ENCODE measurements around the gene EYS.

EYS gene

GRCh38 chr6:65707126-65707826 lies at the start of gene EYS:
EYS (minus strand) TSS chr6:65707226; CDS start chr6:65495410, 211,816 bp downstream.
- DNase-seq (ENCODE audit: low read depth) = no peak

GRCh38 chr6:65746302-65746701 lies 39.3 kb upstream of the EYS start:
- DNase-seq (ENCODE audit: low read depth) = no peak

- DNase-seq (ENCODE audit: low read depth) = no peak
Observed at GRCh38 chr6:65745614-65746013, 38.6 kb upstream of the EYS start.

- no peak for DNase-seq (ENCODE audit: low read depth)
Observed at GRCh38 chr6:65728879-65729479, 22.0 kb upstream of the EYS start.

- DNase-seq (ENCODE audit: low read depth) = no peak
Observed at GRCh38 chr6:65719101-65719500, 12.1 kb upstream of the EYS start.

- no peak for DNase-seq (ENCODE audit: low read depth)
Observed at GRCh38 chr6:65711531-65711930, 4.5 kb upstream of the EYS start.

- DNase-seq (ENCODE audit: low read depth) = no peak
Observed at GRCh38 chr6:65709099-65709830, 2.2 kb upstream of the EYS start.

GRCh38 chr6:65708162-65708561 lies 1.1 kb upstream of the EYS start:
- DNase-seq (ENCODE audit: low read depth) = no peak

- no peak for DNase-seq (ENCODE audit: low read depth)
Observed at GRCh38 chr6:65706436-65706835, 590 bp downstream of the EYS start.

- DNase-seq (ENCODE audit: low read depth) = no peak
Observed at GRCh38 chr6:65701325-65701724, 5.7 kb downstream of the EYS start.

- no peak for DNase-seq (ENCODE audit: low read depth)
Observed at GRCh38 chr6:65700561-65700960, 6.5 kb downstream of the EYS start.

GRCh38 chr6:65692109-65692508 lies 14.9 kb downstream of the EYS start:
- no peak for DNase-seq (ENCODE audit: low read depth)

GRCh38 chr6:65680232-65680631 lies 26.8 kb downstream of the EYS start:
- DNase-seq (ENCODE audit: low read depth) = no peak

- DNase-seq (ENCODE audit: low read depth) = no peak
Observed at GRCh38 chr6:65671922-65672321, 35.1 kb downstream of the EYS start.

- DNase-seq (ENCODE audit: low read depth) = no peak
Observed at GRCh38 chr6:65667916-65668656, 38.9 kb downstream of the EYS start.

GRCh38 chr6:65650086-65650485 lies 56.9 kb downstream of the EYS start:
- no peak for DNase-seq (ENCODE audit: low read depth)

- DNase-seq (ENCODE audit: low read depth) = no peak
Observed at GRCh38 chr6:65649392-65649791, 57.6 kb downstream of the EYS start.

GRCh38 chr6:65646544-65646943 lies 60.5 kb downstream of the EYS start:
- no peak for DNase-seq (ENCODE audit: low read depth)

GRCh38 chr6:65642776-65643175 lies 64.2 kb downstream of the EYS start:
- no peak for DNase-seq (ENCODE audit: low read depth)

GRCh38 chr6:65638047-65638831 lies 68.8 kb downstream of the EYS start:
- DNase-seq (ENCODE audit: low read depth) = no peak

- DNase-seq (ENCODE audit: low read depth) = no peak
Observed at GRCh38 chr6:65637289-65638046, 69.6 kb downstream of the EYS start.
